D721Med (cell line): ENCODE data around the gene POT1.

ENCODE experiments used
- DNase-seq: peaks from one replicate; pipeline ENCODE4 v3.0.0; 2011; ENCODE audit warnings: low spot score; ENCODE audit not compliant: insufficient read length
- FAIRE-seq: peaks from 2 replicates; lab custom pipeline; 2011; peaks lifted over from hg19 to GRCh38; lab: Jason Lieb, UNC
- TF ChIP-seq, protein P1 (sequence below): IDR thresholded peaks from 2 replicates; pipeline ENCODE4 v1.5.1; 2012; ENCODE audit warnings: mild to moderate bottlenecking, control low read depth; ENCODE audit not compliant: insufficient read depth; ENCODE audit errors: missing control alignments

The POT1 gene

GRCh38 chr7:124943472-124943871 lies 13.8 kb upstream of the POT1 start:
- TF ChIP-seq, protein P1, sequence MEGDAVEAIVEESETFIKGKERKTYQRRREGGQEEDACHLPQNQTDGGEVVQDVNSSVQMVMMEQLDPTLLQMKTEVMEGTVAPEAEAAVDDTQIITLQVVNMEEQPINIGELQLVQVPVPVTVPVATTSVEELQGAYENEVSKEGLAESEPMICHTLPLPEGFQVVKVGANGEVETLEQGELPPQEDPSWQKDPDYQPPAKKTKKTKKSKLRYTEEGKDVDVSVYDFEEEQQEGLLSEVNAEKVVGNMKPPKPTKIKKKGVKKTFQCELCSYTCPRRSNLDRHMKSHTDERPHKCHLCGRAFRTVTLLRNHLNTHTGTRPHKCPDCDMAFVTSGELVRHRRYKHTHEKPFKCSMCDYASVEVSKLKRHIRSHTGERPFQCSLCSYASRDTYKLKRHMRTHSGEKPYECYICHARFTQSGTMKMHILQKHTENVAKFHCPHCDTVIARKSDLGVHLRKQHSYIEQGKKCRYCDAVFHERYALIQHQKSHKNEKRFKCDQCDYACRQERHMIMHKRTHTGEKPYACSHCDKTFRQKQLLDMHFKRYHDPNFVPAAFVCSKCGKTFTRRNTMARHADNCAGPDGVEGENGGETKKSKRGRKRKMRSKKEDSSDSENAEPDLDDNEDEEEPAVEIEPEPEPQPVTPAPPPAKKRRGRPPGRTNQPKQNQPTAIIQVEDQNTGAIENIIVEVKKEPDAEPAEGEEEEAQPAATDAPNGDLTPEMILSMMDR, result no peak
- FAIRE-seq, result no peak
- DNase-seq, result no peak

DNA sequence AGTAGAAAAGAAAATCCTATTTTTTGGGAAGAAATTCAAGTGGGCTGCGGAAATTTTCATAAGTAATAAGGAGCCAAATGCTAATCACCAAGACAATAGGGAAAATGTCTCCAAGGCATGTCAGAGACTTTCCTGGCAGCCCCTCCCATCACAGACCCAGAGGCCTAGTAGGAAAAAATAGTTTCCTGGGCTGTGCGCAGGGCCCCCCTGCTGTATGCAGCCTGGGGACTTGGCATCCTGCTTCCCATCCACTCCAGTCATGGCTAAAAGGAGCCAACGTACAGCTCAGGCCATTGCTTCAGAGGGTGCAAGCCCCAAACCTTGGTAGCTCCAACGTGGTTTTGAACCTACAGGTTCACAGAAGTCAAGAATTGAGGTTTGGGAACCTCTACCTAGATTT lies 12.8 kb upstream of the POT1 start:
- TF ChIP-seq, protein P1, result no peak
- FAIRE-seq, result no peak
- DNase-seq, result no peak

- TF ChIP-seq, protein P1, result no peak
- DNase-seq, result no peak
- no peak for FAIRE-seq
Measured at GRCh38 chr7:124940306-124940705, 10.7 kb upstream of the POT1 start.

GRCh38 chr7:124938128-124938527 lies 8.5 kb upstream of the POT1 start:
- TF ChIP-seq, protein P1, result no peak
- FAIRE-seq (no peak), DNase-seq (no peak)

DNA sequence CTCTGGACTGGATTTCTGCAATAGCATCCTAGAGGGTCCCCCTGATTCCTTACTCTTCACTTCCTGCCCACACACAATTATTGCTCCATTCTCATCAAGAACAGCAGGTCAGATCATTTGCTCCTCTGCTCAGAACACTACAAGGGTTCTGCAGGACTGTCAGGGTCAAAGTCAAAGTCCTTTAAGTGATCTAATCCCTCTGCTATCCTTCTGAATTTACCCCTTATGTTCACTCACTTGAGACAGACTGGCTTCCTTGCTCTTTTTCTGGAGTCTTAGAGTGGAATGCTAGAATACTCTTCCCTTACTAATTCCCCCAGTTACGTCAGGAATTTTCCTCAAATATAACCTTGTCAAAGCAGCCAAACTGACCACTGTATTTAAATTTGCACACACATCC lies 7.5 kb upstream of the POT1 start:
- no peak for DNase-seq
- no peak for FAIRE-seq
- TF ChIP-seq, protein P1, result no peak

DNA sequence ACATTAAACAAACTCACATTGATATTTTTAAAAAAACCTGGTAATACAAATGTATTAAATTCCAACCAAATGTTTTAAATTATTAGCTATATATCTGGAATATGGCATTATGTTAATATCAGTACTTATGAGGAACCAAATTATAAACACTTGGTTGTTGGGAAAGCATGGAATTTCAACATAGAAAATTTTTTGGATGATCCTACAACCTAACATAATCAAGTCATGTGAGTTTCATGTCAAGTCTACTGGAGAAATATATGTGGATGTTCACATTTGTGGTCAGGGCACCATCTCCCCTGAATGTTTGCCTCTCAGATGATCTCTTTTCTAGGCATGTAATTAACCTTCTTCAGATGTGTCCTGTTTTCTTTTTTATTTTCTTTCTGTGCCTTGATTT lies 5.2 kb upstream of the POT1 start:
- TF ChIP-seq, protein P1, result no peak
- no peak for FAIRE-seq

GRCh38 chr7:124930655-124931597 lies 1.3 kb upstream of the POT1 start:
- no peak for FAIRE-seq
- TF ChIP-seq, protein P1, result no peak
- no peak for DNase-seq

More for the DNA sequence above, 5.2 kb upstream of the POT1 start:
- no peak for DNase-seq
